CD4-positive, alpha-beta T cell (primary cell): ENCODE measurements around the gene PML. TPM values are rescaled to one million over a fixed set of nuclear protein-coding genes. Genes with fewer than 3 reads are reported as not detected.

Source experiments
- ATAC-seq: fragments of 200-7000 bp; cut with Tn5 transposase; one replicate; pipeline ENCODE4 v1.10.0; 2022; ENCODE audit warnings: mild to moderate bottlenecking; ENCODE audit not compliant: poor library complexity
- CTCF ChIA-PET: fragments of 350-600 bp; sonication (Branson Sonifier 250); formaldehyde crosslinking; loops from one replicate; lab custom pipeline; 2021; ENCODE audit warnings: antibody characterized with exemption, inconsistent platforms; lab: Charles Lee
- POLR2A ChIA-PET: fragments of 350-600 bp; sonication (Branson Sonifier 250); formaldehyde crosslinking; loops from one replicate; lab custom pipeline; 2021; ENCODE audit warnings: antibody characterized with exemption, inconsistent platforms; lab: Charles Lee
- DNase-seq, 14 experiments: peaks; one replicate each; pipeline ENCODE4 v3.0.0-alpha.2; 2013 to 2020; ENCODE audit warnings: mixed read lengths in 2 of 14
- H3K27ac ChIP-seq, 2 donors: one replicate each; pipeline versions ENCODE4 v1.5.1 to v1.7.0; 2013; ENCODE audit warnings: low read length in 2 of 2, low read depth in 1 of 2, mild to moderate bottlenecking in 1 of 2
- H3K27me3 ChIP-seq, 2 experiments: 1 replicate in 1 of 2; 2 replicates in 1 of 2; pipeline versions ENCODE4 v1.6.1 to v1.7.0; 2013; ENCODE audit warnings: low read length in 2 of 2, control low read depth in 1 of 2, mild to moderate bottlenecking in 1 of 2, moderate library complexity in 1 of 2; ENCODE audit not compliant: insufficient read depth in 2 of 2, control insufficient read depth in 1 of 2
- H3K36me3 ChIP-seq: one replicate; pipeline ENCODE4 v1.6.1; 2013; ENCODE audit warnings: low read length, control low read depth; ENCODE audit not compliant: insufficient read depth
- H3K4me1 ChIP-seq: one replicate; pipeline ENCODE4 v1.6.1; 2013; ENCODE audit warnings: low read length, control low read depth; ENCODE audit not compliant: insufficient read depth
- H3K4me3 ChIP-seq: one replicate; pipeline ENCODE4 v1.5.1; 2013; ENCODE audit warnings: mild to moderate bottlenecking, low read length, moderate library complexity
- H3K9me3 ChIP-seq, 2 experiments: 1 replicate in 1 of 2; 2 replicates in 1 of 2; pipeline versions ENCODE4 v1.6.1 to v1.7.0; 2013; ENCODE audit warnings: low read length in 2 of 2, mild to moderate bottlenecking in 2 of 2, control low read depth in 1 of 2, moderate library complexity in 1 of 2; ENCODE audit not compliant: control insufficient read depth in 1 of 2, insufficient read depth in 1 of 2
- H3K27ac Mint-ChIP-seq: one replicate; pipeline ENCODE4 v1.8.0; 2020; ENCODE audit warnings: mixed read lengths
- H3K27me3 Mint-ChIP-seq: one replicate; pipeline ENCODE4 v1.8.0; 2021; ENCODE audit warnings: mixed read lengths
- H3K36me3 Mint-ChIP-seq: one replicate; pipeline ENCODE4 v1.8.0; 2021; ENCODE audit warnings: low read depth, mixed read lengths
- H3K4me1 Mint-ChIP-seq: one replicate; pipeline ENCODE4 v1.8.0; 2021; ENCODE audit warnings: low read depth, mixed read lengths
- H3K4me3 Mint-ChIP-seq: one replicate; pipeline ENCODE4 v1.8.0; 2020; ENCODE audit warnings: mild to moderate bottlenecking, mixed read lengths
- H3K9me3 Mint-ChIP-seq: one replicate; pipeline ENCODE4 v1.8.0; 2020; ENCODE audit warnings: mixed read lengths
- intact Hi-C, 2 experiments: fragments of 100-400 bp; cut with DNase I in 1 of 2; cut with micrococcal nuclease in 1 of 2; formaldehyde crosslinking; loops; one replicate each; pipeline versions ENCODE4 v1.15.1 to v1.9.0; 2023 to 2025; cut with DNase I, micrococcal nuclease
- total RNA-seq, 174 experiments: library from RNA in 2 of 174; stranded (reverse) in 2 of 174; gene quantifications; one replicate each; pipeline ENCODE4 v1.2.3 and lab custom pipeline; 2021 to 2026
- TF ChIP-seq, protein P1 (sequence below): fragments of 200-600 bp; IDR thresholded peaks from one replicate; pipeline ENCODE4 v1.8.0; 2022; ENCODE audit warnings: antibody characterized with exemption, mild to moderate bottlenecking

The PML gene
- total RNA-seq, 2 experiments from 2014 or later = 39.2 to 42.9 TPM

GRCh38 chr15:74022706-74023470, 28.4 kb downstream of the PML start:
- Mint-ChIP-seq H3K27ac (no peak overlapping the region), H3K36me3 (peaks cover 79% of the 10 kb centered on the region), H3K9me3 (no peaks in the 10 kb centered on the region), H3K27me3 (no peaks in the 10 kb centered on the region), H3K4me1 (no peaks in the 10 kb centered on the region), H3K4me3 (no peak overlapping the region)
- no peak overlapping the region for H3K27ac ChIP-seq
- ChIA-PET CTCF (no interaction called here), POLR2A (no interaction called here)
- TF ChIP-seq, protein P1, sequence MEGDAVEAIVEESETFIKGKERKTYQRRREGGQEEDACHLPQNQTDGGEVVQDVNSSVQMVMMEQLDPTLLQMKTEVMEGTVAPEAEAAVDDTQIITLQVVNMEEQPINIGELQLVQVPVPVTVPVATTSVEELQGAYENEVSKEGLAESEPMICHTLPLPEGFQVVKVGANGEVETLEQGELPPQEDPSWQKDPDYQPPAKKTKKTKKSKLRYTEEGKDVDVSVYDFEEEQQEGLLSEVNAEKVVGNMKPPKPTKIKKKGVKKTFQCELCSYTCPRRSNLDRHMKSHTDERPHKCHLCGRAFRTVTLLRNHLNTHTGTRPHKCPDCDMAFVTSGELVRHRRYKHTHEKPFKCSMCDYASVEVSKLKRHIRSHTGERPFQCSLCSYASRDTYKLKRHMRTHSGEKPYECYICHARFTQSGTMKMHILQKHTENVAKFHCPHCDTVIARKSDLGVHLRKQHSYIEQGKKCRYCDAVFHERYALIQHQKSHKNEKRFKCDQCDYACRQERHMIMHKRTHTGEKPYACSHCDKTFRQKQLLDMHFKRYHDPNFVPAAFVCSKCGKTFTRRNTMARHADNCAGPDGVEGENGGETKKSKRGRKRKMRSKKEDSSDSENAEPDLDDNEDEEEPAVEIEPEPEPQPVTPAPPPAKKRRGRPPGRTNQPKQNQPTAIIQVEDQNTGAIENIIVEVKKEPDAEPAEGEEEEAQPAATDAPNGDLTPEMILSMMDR = no peak
- no peaks in the 10 kb centered on the region for H3K27me3 ChIP-seq
- DNase-seq (no peak), ATAC-seq (no peak)
- intact Hi-C loops = no loop called here
- H3K4me1 ChIP-seq = no peaks in the 10 kb centered on the region
- no peaks in the 10 kb centered on the region for H3K9me3 ChIP-seq
- no peak overlapping the region for H3K4me3 ChIP-seq
- H3K36me3 ChIP-seq = peaks cover 62% of the 10 kb centered on the region

- DNase-seq (no peak), ATAC-seq (no peak)
- Mint-ChIP-seq H3K36me3 (peaks cover 88% of the 10 kb centered on the region), H3K27ac (no peak overlapping the region), H3K27me3 (no peaks in the 10 kb centered on the region), H3K4me1 (no peaks in the 10 kb centered on the region), H3K4me3 (no peak overlapping the region), H3K9me3 (no peaks in the 10 kb centered on the region)
- ChIA-PET CTCF (interaction anchor here (0.6 kb wide), 1 partner anchor 29 kb away, joined by 3 read pairs; no protein-coding TSS in a partner anchor), POLR2A (no interaction called here)
- Histone ChIP-seq H3K27ac (no peak overlapping the region), H3K27me3 (no peaks in the 10 kb centered on the region), H3K36me3 (peaks cover 72% of the 10 kb centered on the region), H3K4me1 (no peaks in the 10 kb centered on the region), H3K4me3 (no peak overlapping the region), H3K9me3 (no peaks in the 10 kb centered on the region)
- TF ChIP-seq, protein P1 = no peak
- intact Hi-C loops = no loop called here
These were observed 30.2 kb downstream of the PML start for GRCh38 chr15:74024687-74025086.

DNA sequence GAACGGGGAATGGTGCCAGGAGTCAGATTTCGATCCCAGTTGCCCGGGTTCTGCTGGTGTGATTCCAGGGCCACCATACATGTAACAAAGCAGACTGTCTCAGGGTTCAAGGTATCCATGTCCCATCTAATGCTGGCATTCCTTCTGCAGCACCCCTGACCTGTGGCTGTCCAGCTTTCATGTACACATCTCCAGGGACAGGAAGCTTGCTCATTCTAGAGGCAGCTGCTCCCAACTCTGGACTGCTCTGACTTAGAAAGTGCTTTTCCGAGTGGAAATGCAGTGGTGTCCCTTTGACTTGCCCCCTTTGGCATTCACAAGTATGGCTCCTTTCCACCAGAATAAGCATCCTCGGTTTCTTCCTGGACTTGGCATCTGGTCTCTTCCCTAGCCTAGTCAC, 30.9 kb downstream of the PML start:
- no peak for DNase-seq
- no peaks in the 10 kb centered on the region for H3K9me3 Mint-ChIP-seq
- CTCF ChIA-PET = no interaction called here
- H3K4me3 ChIP-seq = no peak overlapping the region
- TF ChIP-seq, protein P1 = no peak
- H3K36me3 ChIP-seq = peaks cover 72% of the 10 kb centered on the region
- H3K27ac Mint-ChIP-seq = no peak overlapping the region
- H3K9me3 ChIP-seq = no peaks in the 10 kb centered on the region
- no peaks in the 10 kb centered on the region for H3K27me3 Mint-ChIP-seq
- H3K4me3 Mint-ChIP-seq = no peak overlapping the region
- H3K27me3 ChIP-seq = no peaks in the 10 kb centered on the region
- ATAC-seq = no peak
- no peaks in the 10 kb centered on the region for H3K4me1 Mint-ChIP-seq
- intact Hi-C loops = no loop called here
- H3K36me3 Mint-ChIP-seq = peaks cover 88% of the 10 kb centered on the region
- no peak overlapping the region for H3K27ac ChIP-seq
- POLR2A ChIA-PET = no interaction called here
- H3K4me1 ChIP-seq = no peaks in the 10 kb centered on the region
